ENCODE results near the gene MLLT3. TPM values are rescaled to one million over a fixed set of nuclear protein-coding genes. Genes with fewer than 3 reads are reported as not detected.
A peak's percentile ranks its signal among the peaks of the same experiment; 100 is the strongest.

Gene MLLT3
- total and polyA plus RNA-seq, 2 experiments from 2014 or later, result 7.1 to 11.9 TPM

GRCh38 chr9:20551835-20552234, 70.5 kb downstream of the MLLT3 start:
- no peaks in the 10 kb centered on the region for H3K36me3 ChIP-seq (ENCODE audit: low read depth)
- no peaks in the 10 kb centered on the region for H4K20me1 ChIP-seq (ENCODE audit: insufficient read depth)
- H3K4me2 ChIP-seq (ENCODE audit: unreplicated experiment), result no peak overlapping the region
- H3K27me3 ChIP-seq (replicated peaks; ENCODE audit: insufficient read depth), result no peaks in the 10 kb centered on the region
- H3K79me2 ChIP-seq (ENCODE audit: insufficient read depth), result peaks cover 73% of the 10 kb centered on the region
- H3F3A ChIP-seq (ENCODE audit: insufficient read depth), result no peaks in the 10 kb centered on the region
- no peak overlapping the region for H2AFZ ChIP-seq
- no peak for DNase-seq
- no peak for TF ChIP-seq EZH2 (IDR thresholded peaks at IDR 0.05; ENCODE audit: insufficient read depth, poor library complexity, severe bottlenecking)
- no peak for TF ChIP-seq EZH2phosphoT487 (IDR thresholded peaks at IDR 0.05; ENCODE audit: insufficient read depth, low read depth)
- no peak overlapping the region for H3K27ac ChIP-seq
- no peak overlapping the region for H3K4me3 ChIP-seq
- 64 to 72% methylated on average over 5 of the region's 5 CpGs for WGBS, 2 experiments (ENCODE audit: low coverage in 1 of 2, low lambda C conversion rate in 2 of 2, missing lambda C conversion rate in 2 of 2)
- H3K4me1 ChIP-seq (ENCODE audit: insufficient read depth), result peaks cover 24% of the 10 kb centered on the region
- no peaks in the 10 kb centered on the region for H3K9me3 ChIP-seq (ENCODE audit: low read depth)
- H3K9me2 ChIP-seq (ENCODE audit: insufficient read depth), result no peaks in the 10 kb centered on the region
- in situ Hi-C loops (cut with MboI), result no loop called here
- no peak overlapping the region for H3K9ac ChIP-seq

DNA sequence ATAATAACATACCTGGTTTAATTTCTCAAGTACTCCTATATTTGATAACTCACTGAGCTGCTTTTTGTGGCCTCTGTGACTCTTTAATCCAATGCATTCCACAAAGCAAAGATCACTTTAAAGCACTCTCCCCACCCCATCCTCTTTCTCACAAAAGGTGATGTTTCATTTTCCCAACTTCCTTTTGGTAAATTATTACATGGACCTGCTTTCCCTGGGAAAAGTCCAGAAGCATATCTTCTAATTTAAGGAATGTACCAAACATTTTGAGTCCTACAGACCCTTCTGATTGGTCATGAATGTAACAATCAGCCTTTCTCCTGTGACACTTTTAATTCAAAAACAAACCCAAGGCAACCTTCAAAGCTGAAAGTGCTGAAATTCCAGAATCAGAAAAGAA, 71.1 kb downstream of the MLLT3 start:
- H3K4me2 ChIP-seq (ENCODE audit: unreplicated experiment), result no peak overlapping the region
- H2AFZ ChIP-seq, result no peak overlapping the region
- H3K4me3 ChIP-seq, result no peak overlapping the region
- no peaks in the 10 kb centered on the region for H3F3A ChIP-seq (ENCODE audit: insufficient read depth)
- TF ChIP-seq EZH2phosphoT487 (IDR thresholded peaks at IDR 0.05; ENCODE audit: insufficient read depth, low read depth), result no peak
- no peak for TF ChIP-seq EZH2 (IDR thresholded peaks at IDR 0.05; ENCODE audit: insufficient read depth, poor library complexity, severe bottlenecking)
- H4K20me1 ChIP-seq (ENCODE audit: insufficient read depth), result no peaks in the 10 kb centered on the region
- in situ Hi-C loops (cut with MboI), result no loop called here
- H3K36me3 ChIP-seq (ENCODE audit: low read depth), result no peaks in the 10 kb centered on the region
- peak; percentile 30 for DNase-seq
- peaks cover 72% of the 10 kb centered on the region for H3K79me2 ChIP-seq (ENCODE audit: insufficient read depth)
- peaks cover 24% of the 10 kb centered on the region for H3K4me1 ChIP-seq (ENCODE audit: insufficient read depth)
- H3K9me2 ChIP-seq (ENCODE audit: insufficient read depth), result no peaks in the 10 kb centered on the region
- no peaks in the 10 kb centered on the region for H3K27me3 ChIP-seq (replicated peaks; ENCODE audit: insufficient read depth)
- H3K9ac ChIP-seq, result no peak overlapping the region
- no peaks in the 10 kb centered on the region for H3K9me3 ChIP-seq (ENCODE audit: low read depth)
- H3K27ac ChIP-seq, result no peak overlapping the region

DNA sequence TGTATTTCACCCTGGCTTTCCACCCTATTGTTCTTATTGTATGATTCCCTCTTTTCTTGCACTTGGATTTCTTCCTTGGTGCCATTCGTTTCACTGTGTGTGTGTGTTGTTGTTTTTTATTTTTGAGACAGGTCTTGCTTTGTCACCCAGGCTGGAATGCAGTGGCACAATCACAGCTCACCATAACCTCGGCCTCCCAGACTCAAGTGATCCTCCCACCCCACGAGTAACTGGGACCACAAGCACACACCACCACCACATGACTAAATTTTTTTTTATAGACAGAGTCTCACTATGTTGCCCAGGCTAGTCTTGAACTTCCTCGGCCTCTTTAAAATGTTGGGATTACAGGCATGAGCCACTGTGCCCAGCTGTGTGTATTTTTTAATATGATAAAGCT, 72.0 kb downstream of the MLLT3 start:
- Histone ChIP-seq H3K4me2 (ENCODE audit: unreplicated experiment) (no peak overlapping the region), H3K9ac (no peak overlapping the region), H3K4me1 (ENCODE audit: insufficient read depth) (peaks cover 24% of the 10 kb centered on the region), H3K27ac (no peak overlapping the region), H3K27me3 (replicated peaks; ENCODE audit: insufficient read depth) (no peaks in the 10 kb centered on the region), H3K36me3 (ENCODE audit: low read depth) (no peaks in the 10 kb centered on the region), H3K79me2 (ENCODE audit: insufficient read depth) (peaks cover 63% of the 10 kb centered on the region), H3K4me3 (no peak overlapping the region), H4K20me1 (ENCODE audit: insufficient read depth) (no peaks in the 10 kb centered on the region), H3K9me3 (ENCODE audit: low read depth) (no peaks in the 10 kb centered on the region), H3K9me2 (ENCODE audit: insufficient read depth) (no peaks in the 10 kb centered on the region), H3F3A (ENCODE audit: insufficient read depth) (no peaks in the 10 kb centered on the region), H2AFZ (no peak overlapping the region)
- no peak for TF ChIP-seq EZH2 (IDR thresholded peaks at IDR 0.05; ENCODE audit: insufficient read depth, poor library complexity, severe bottlenecking)
- TF ChIP-seq EZH2phosphoT487 (IDR thresholded peaks at IDR 0.05; ENCODE audit: insufficient read depth, low read depth), result no peak
- in situ Hi-C loops (cut with MboI), result no loop called here
- peak; percentile 9 for DNase-seq
- WGBS, 2 experiments (ENCODE audit: low coverage in 1 of 2, low lambda C conversion rate in 2 of 2, missing lambda C conversion rate in 2 of 2), result 66 to 68% methylated on average over 4 of the region's 4 CpGs

- WGBS, 2 experiments (ENCODE audit: low coverage in 1 of 2, low lambda C conversion rate in 2 of 2, missing lambda C conversion rate in 2 of 2), result 83% methylated on average over 3 of the region's 3 CpGs
- no peaks in the 10 kb centered on the region for H3K9me3 ChIP-seq (ENCODE audit: low read depth)
- H3K4me1 ChIP-seq (ENCODE audit: insufficient read depth), result peaks cover 24% of the 10 kb centered on the region
- H3K36me3 ChIP-seq (ENCODE audit: low read depth), result no peaks in the 10 kb centered on the region
- no peak overlapping the region for H3K4me3 ChIP-seq
- no peak for TF ChIP-seq EZH2 (IDR thresholded peaks at IDR 0.05; ENCODE audit: insufficient read depth, poor library complexity, severe bottlenecking)
- no peak for TF ChIP-seq EZH2phosphoT487 (IDR thresholded peaks at IDR 0.05; ENCODE audit: insufficient read depth, low read depth)
- H3K27me3 ChIP-seq (replicated peaks; ENCODE audit: insufficient read depth), result no peaks in the 10 kb centered on the region
- DNase-seq, result no peak
- peaks cover 51% of the 10 kb centered on the region for H3K79me2 ChIP-seq (ENCODE audit: insufficient read depth)
- H3F3A ChIP-seq (ENCODE audit: insufficient read depth), result no peaks in the 10 kb centered on the region
- no peak overlapping the region for H3K4me2 ChIP-seq (ENCODE audit: unreplicated experiment)
- H2AFZ ChIP-seq, result no peak overlapping the region
- H4K20me1 ChIP-seq (ENCODE audit: insufficient read depth), result peaks cover 5% of the 10 kb centered on the region; the same call in 1 of the 2 replicates
- no peaks in the 10 kb centered on the region for H3K9me2 ChIP-seq (ENCODE audit: insufficient read depth)
- in situ Hi-C loops (cut with MboI), result loop anchor here (10.0 kb wide), 1 partner anchor 64 kb away; no protein-coding TSS in a partner anchor
- no peak overlapping the region for H3K9ac ChIP-seq
- H3K27ac ChIP-seq, result no peak overlapping the region
Observed at GRCh38 chr9:20549053-20549452, 73.2 kb downstream of the MLLT3 start.

All from GM23248 (cell line).